Activated naive CD4-positive, alpha-beta T cell treated with anti-CD3 and anti-CD28 coated beads, Interleukin-2, amount 50 U/mL, for 16 hours (primary cell): Measurements from ENCODE around the gene IFI27L2.

Experiments
- DNase-seq: peaks from one replicate; pipeline ENCODE4 v3.0.0-alpha.2; 2020

The IFI27L2 gene

GRCh38 chr14:94098326-94098992, 30.9 kb downstream of the IFI27L2 start:
- DNase-seq: no peak

GRCh38 chr14:94097091-94097490, 32.3 kb downstream of the IFI27L2 start:
- no peak for DNase-seq

GRCh38 chr14:94093418-94093817, 36.0 kb downstream of the IFI27L2 start:
- DNase-seq: no peak

- no peak for DNase-seq
Observed at GRCh38 chr14:94089479-94089878, 39.9 kb downstream of the IFI27L2 start.

GRCh38 chr14:94088516-94088915, 40.9 kb downstream of the IFI27L2 start:
- no peak for DNase-seq

GRCh38 chr14:94087891-94088290, 41.5 kb downstream of the IFI27L2 start:
- no peak for DNase-seq

DNA sequence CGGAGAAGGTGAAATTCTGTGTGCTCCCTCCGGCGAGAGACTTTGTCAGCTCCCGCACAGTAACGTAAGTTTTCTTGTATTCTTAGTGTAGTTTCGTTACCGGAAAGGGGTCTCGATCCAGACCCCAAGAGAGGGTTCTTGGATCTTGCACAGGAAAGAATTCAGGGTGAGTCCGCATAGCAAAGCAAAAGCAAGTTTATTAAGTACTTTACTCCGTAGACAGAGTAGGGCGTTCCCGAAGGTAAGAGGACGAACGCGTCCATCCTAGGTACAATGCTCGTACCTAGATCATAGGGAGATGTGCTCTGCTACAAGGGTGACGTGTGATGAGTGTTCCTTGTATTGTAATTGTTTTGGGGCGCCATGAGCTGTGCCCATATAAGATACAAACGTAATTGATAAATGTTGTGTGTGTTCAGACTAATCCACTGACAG, 48.0 kb downstream of the IFI27L2 start:
- DNase-seq: no peak

- DNase-seq: peak; percentile 98
Observed at GRCh38 chr14:94080621-94081385, 48.6 kb downstream of the IFI27L2 start, which contains the start of the genes DDX24 and IFI27L1. Gene DDX24, minus strand, starts transcription at chr14:94081202. Its CDS starts 1,460 bp downstream, at chr14:94079742. Gene IFI27L1, plus strand, starts transcription at chr14:94081310. Its CDS starts 15,628 bp downstream, at chr14:94096938.

DNA sequence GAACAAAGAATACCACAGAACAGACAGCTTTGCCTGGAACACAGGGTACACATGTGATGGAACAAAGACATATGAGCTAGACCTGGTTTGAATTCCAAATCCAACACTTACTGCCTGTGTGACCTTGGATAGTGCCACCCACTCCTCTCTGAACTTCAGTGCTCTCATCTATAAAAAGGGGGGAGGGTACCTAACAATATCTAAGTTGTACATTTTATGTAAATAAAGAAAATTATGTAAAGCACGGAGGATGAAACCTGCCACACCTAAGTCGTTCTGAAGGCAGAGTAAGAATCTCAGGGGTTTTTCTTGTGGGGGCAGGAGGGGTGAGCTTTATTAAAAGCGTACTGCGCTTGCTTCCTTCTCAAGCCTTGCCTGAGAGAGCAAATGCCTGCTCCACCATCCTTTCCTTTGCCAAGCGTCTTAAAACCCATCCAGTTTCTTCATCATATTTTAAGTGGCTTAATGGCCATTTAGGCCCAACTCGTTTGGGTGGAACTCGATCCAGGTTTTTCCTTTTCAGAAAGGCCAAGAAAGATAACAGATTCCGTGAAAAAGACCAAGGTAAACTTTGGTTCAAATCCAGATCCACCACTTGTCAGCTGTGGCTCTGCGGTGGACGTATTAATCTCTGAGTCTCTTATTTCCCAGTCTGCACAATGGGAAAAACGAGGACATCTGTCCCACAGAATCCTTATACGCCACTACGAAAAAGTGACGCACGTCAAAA, 49.3 kb downstream of the IFI27L2 start:
- no peak for DNase-seq

DNA sequence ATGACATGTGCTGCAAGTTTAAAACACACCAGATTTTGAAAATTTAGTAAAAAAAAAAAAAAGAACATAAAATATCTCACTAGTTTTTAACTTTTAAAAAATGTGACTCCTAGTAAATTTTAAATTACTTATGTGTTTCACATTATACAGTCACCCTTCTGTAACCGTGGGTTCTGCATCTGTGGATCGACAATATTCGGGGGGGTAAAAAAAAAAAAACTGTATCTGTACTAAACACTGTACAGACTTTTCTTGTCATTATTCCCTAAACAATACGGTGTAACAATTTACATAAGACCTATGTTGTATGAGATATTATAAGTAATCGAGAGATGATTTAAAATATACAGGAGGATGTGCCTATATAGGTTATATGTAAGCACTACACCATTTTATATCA, 51.6 kb downstream of the IFI27L2 start:
- no peak for DNase-seq
